HepG2 (cell line): ENCODE results near the gene HRNR. TPM values are rescaled to one million over a fixed set of nuclear protein-coding genes. Genes with fewer than 3 reads are reported as not detected.

ENCODE experiments used
- CREB3 ChIP-seq: sonication (generic); formaldehyde crosslinking; IDR thresholded peaks from 2 replicates; pipeline ENCODE4 v1.5.0; 2020; ENCODE audit warnings: missing genetic modification reagents
- JDP2 ChIP-seq: sonication (generic); formaldehyde crosslinking; IDR thresholded peaks from 2 replicates; pipeline ENCODE4 v1.8.1; 2022; ENCODE audit warnings: missing genetic modification reagents, borderline replicate concordance
- SALL2 ChIP-seq: sonication (generic); formaldehyde crosslinking; IDR thresholded peaks from 2 replicates; pipeline ENCODE4 v1.8.1; 2023; ENCODE audit warnings: mild to moderate bottlenecking, missing genetic modification reagents, inconsistent platforms
- SNAPC4 ChIP-seq: sonication (generic); formaldehyde crosslinking; IDR thresholded peaks from 2 replicates; pipeline ENCODE4 v1.4.0; 2020; ENCODE audit warnings: mild to moderate bottlenecking, missing genetic modification reagents
- TBL1XR1 ChIP-seq: fragments of 150-350 bp; IDR thresholded peaks from 2 replicates; pipeline ENCODE4 v1.6.1; 2014; ENCODE audit warnings: borderline replicate concordance, low read length; ENCODE audit not compliant: partially characterized antibody
- ZBTB10 ChIP-seq: sonication (generic); formaldehyde crosslinking; IDR thresholded peaks from 2 replicates; pipeline ENCODE4 v1.4.0; 2020; ENCODE audit warnings: missing genetic modification reagents, borderline replicate concordance
- ZNF318 ChIP-seq: sonication (generic); formaldehyde crosslinking; IDR thresholded peaks from 2 replicates; pipeline ENCODE4 v1.4.0; 2020; ENCODE audit warnings: mild to moderate bottlenecking, missing genetic modification reagents
- ZNF572 ChIP-seq: sonication (generic); formaldehyde crosslinking; IDR thresholded peaks from 2 replicates; pipeline ENCODE4 v1.5.1; 2020; ENCODE audit warnings: mild to moderate bottlenecking, missing genetic modification reagents
- ZNF574 ChIP-seq: sonication (generic); formaldehyde crosslinking; IDR thresholded peaks from 2 replicates; pipeline ENCODE4 v1.4.0; 2020; ENCODE audit warnings: missing genetic modification reagents
- polyA plus RNA-seq, 8 experiments: library from polyadenylated mRNA; depleted of rRNA in 3 of 8; stranded (reverse) in 7 of 8; unstranded in 1 of 8; fragments of >200 nt; fragmentation: Illumina TruSeq in 4 of 8; extraction: Trizol in 4 of 8; gene quantifications; 2 replicates each; pipeline versions ENCODE4 v1.2.1 to v1.2.3, GENCODE V29; 2011 to 2016; ENCODE audit warnings: low read depth in 4 of 8, missing spikeins in 1 of 8, mixed read lengths in 1 of 8; ENCODE audit not compliant: insufficient read depth in 1 of 8
- total RNA-seq, 5 experiments: library from RNA; depleted of rRNA; stranded (reverse); fragments of >200 nt; fragmentation: Illumina TruSeq; extraction: Trizol; gene quantifications; 2 replicates each; pipeline ENCODE4 v1.2.3, GENCODE V29; 2016; ENCODE audit warnings: low read depth in 1 of 5

HRNR gene
- total and polyA plus RNA-seq, 2 of the 13 experiments (the other 11 are each of a cell fraction or from before 2014, with no cell fraction given), result not detected

- TF ChIP-seq SNAPC4 (no peak), ZNF318 (no peak), ZNF574 (CRISPR knock-in tag) (no peak), ZNF572 (no peak), ZBTB10 (CRISPR knock-in tag) (no peak), TBL1XR1 (no peak), SALL2 (CRISPR knock-in tag) (no peak), JDP2 (CRISPR knock-in tag) (no peak), CREB3 (CRISPR knock-in tag) (no peak)
These were observed 27.4 kb upstream of the HRNR start (continued) for GRCh38 chr1:152251391-152251790.
